Activated naive CD4-positive, alpha-beta T cell treated with anti-CD3 and anti-CD28 coated beads, Interleukin-2, amount 10 ng/mL, durations not matched to agents 7 days and 5 days (primary cell): ENCODE data around the gene CDHR2.

Experiments used
- CTCF ChIA-PET: fragments of 350-600 bp; sonication (Branson Sonifier 250); formaldehyde crosslinking; loops from one replicate; lab custom pipeline; 2021; ENCODE audit warnings: antibody characterized with exemption; lab: Charles Lee
- DNase-seq: peaks from one replicate; pipeline ENCODE4 v3.0.0-alpha.2; 2020
- H3K27ac Mint-ChIP-seq: one replicate; pipeline ENCODE4 v1.8.0; 2021; ENCODE audit warnings: mild to moderate bottlenecking, moderate library complexity, mixed read lengths
- H3K27me3 Mint-ChIP-seq: one replicate; pipeline ENCODE4 v1.8.0; 2021; ENCODE audit warnings: mild to moderate bottlenecking, mixed read lengths
- H3K36me3 Mint-ChIP-seq: one replicate; pipeline ENCODE4 v1.8.0; 2021; ENCODE audit warnings: mixed read lengths
- H3K4me1 Mint-ChIP-seq: one replicate; pipeline ENCODE4 v1.8.0; 2021; ENCODE audit warnings: mixed read lengths
- H3K4me3 Mint-ChIP-seq: one replicate; pipeline ENCODE4 v1.8.0; 2021; ENCODE audit warnings: mild to moderate bottlenecking, moderate library complexity, mixed read lengths
- H3K9me3 Mint-ChIP-seq: one replicate; pipeline ENCODE4 v1.8.0; 2021; ENCODE audit warnings: mixed read lengths

CDHR2 gene

DNA sequence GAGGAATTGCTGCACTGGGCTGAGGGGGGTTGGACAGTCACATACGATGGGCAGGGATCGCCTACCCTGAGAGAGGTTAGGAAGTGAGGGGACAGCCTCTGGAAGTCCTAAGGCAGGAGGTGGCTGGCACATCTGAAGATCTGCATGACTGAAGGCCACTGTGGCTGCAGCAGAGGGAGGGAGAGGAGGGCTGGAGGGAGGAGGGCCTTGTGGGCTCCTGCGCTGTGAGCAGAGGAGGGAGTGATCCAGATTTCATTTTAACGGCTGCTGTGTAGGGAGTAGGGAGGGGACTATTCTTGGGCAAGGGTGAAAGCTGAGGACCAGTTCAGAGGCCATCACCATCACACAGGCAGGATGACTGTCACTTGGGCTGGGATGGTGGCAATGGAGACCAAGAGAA, 88.4 kb downstream of the CDHR2 start:
- CTCF ChIA-PET = no interaction called here
- no peak for DNase-seq
- H3K36me3 Mint-ChIP-seq = no peaks in the 10 kb centered on the region
- H3K27ac Mint-ChIP-seq = no peak overlapping the region
- H3K27me3 Mint-ChIP-seq = peaks cover 61% of the 10 kb centered on the region
- no peaks in the 10 kb centered on the region for H3K9me3 Mint-ChIP-seq
- no peak overlapping the region for H3K4me3 Mint-ChIP-seq
- peaks cover 6% of the 10 kb centered on the region for H3K4me1 Mint-ChIP-seq

- Mint-ChIP-seq H3K4me3 (no peak overlapping the region), H3K4me1 (peaks cover 6% of the 10 kb centered on the region), H3K27ac (no peak overlapping the region), H3K36me3 (no peaks in the 10 kb centered on the region), H3K27me3 (peaks cover 56% of the 10 kb centered on the region), H3K9me3 (no peaks in the 10 kb centered on the region)
- DNase-seq = no peak
- CTCF ChIA-PET = no interaction called here
Observed at GRCh38 chr5:176638437-176638836, 89.3 kb downstream of the CDHR2 start.

GRCh38 chr5:176639208-176639607, 90.1 kb downstream of the CDHR2 start:
- peaks cover 55% of the 10 kb centered on the region for H3K27me3 Mint-ChIP-seq
- DNase-seq = no peak
- CTCF ChIA-PET = no interaction called here
- no peaks in the 10 kb centered on the region for H3K36me3 Mint-ChIP-seq
- H3K4me1 Mint-ChIP-seq = peaks cover under 1% of the 10 kb centered on the region
- H3K9me3 Mint-ChIP-seq = no peaks in the 10 kb centered on the region
- H3K27ac Mint-ChIP-seq = no peak overlapping the region
- no peak overlapping the region for H3K4me3 Mint-ChIP-seq

- H3K4me3 Mint-ChIP-seq = no peak overlapping the region
- no peak overlapping the region for H3K27ac Mint-ChIP-seq
- H3K4me1 Mint-ChIP-seq = peaks cover under 1% of the 10 kb centered on the region
- DNase-seq = no peak
- CTCF ChIA-PET = no interaction called here
- H3K36me3 Mint-ChIP-seq = no peaks in the 10 kb centered on the region
- H3K9me3 Mint-ChIP-seq = no peaks in the 10 kb centered on the region
- H3K27me3 Mint-ChIP-seq = peaks cover 48% of the 10 kb centered on the region
Observed at GRCh38 chr5:176639981-176640380, 90.8 kb downstream of the CDHR2 start.

DNA sequence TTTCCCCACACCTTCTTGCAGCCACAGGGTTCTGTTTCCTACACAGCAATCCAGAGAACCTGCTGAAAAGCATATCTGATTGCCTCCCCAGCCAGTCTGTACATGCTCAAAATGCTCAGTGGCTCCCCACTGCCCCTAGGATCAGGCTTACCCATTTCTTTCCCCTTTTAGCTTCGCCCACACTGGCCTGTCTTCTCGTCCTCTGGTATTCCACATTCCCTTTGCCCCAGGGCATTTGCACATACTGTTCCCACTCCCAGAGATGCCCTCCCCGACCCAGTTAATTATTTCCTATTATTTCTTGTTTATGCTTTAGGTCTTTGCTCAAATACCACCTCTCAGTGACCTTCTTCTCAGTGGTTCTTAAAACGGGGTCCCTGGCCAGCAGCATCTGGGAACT, 91.5 kb downstream of the CDHR2 start:
- CTCF ChIA-PET = no interaction called here
- Mint-ChIP-seq H3K27ac (no peak overlapping the region), H3K9me3 (no peaks in the 10 kb centered on the region), H3K4me3 (no peak overlapping the region), H3K27me3 (peaks cover 42% of the 10 kb centered on the region), H3K4me1 (peaks cover 3% of the 10 kb centered on the region), H3K36me3 (no peaks in the 10 kb centered on the region)
- no peak for DNase-seq

- DNase-seq = no peak
- no peak overlapping the region for H3K27ac Mint-ChIP-seq
- no peaks in the 10 kb centered on the region for H3K9me3 Mint-ChIP-seq
- CTCF ChIA-PET = no interaction called here
- peaks cover 18% of the 10 kb centered on the region for H3K4me1 Mint-ChIP-seq
- H3K36me3 Mint-ChIP-seq = no peaks in the 10 kb centered on the region
- H3K27me3 Mint-ChIP-seq = peaks cover 19% of the 10 kb centered on the region
- H3K4me3 Mint-ChIP-seq = no peak overlapping the region
Observed at GRCh38 chr5:176642675-176643490, 93.7 kb downstream of the CDHR2 start.

DNA sequence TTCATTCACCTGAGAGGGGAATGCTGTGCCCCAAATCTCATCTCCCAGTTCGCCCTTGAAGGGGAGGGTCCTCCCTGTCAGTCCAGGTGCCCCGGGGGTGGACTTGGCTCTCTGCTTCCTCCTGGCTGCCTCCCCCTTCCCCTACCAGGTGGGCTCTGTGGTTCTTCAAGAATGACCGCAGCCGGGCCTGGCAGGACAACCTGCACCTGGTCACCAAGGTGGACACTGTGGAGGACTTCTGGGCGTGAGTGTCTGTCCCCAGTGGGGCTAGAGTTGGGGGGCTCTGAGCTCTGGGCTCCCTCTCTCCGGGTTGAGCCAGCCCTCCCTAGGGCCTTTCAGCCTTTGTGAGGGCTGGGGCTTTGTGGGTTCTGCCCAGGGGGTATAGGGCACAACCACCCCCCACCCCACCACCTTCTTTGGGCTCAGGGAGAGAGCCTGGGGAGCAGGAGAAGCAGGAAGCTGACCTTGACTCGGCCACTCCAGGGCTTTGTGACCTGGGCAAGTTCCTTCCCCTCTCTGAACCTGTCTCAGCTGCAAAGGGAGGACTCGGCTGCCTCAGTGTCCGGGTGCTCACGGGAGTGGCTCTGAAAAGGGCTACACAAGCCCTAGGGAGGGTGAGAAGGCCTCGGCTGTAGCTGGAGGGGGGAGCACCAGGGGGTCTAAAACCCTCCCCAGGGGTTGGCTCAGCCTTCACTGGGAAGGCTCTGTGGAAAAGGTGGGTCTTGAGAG, 94.5 kb downstream of the CDHR2 start:
- H3K27me3 Mint-ChIP-seq = peaks cover 18% of the 10 kb centered on the region
- no peak overlapping the region for H3K27ac Mint-ChIP-seq
- peaks cover under 1% of the 10 kb centered on the region for H3K36me3 Mint-ChIP-seq
- CTCF ChIA-PET = no interaction called here
- no peak for DNase-seq
- H3K4me3 Mint-ChIP-seq = no peak overlapping the region
- no peaks in the 10 kb centered on the region for H3K9me3 Mint-ChIP-seq
- peaks cover 24% of the 10 kb centered on the region for H3K4me1 Mint-ChIP-seq

GRCh38 chr5:176644294-176644693, 95.2 kb downstream of the CDHR2 start:
- H3K4me3 Mint-ChIP-seq = no peak overlapping the region
- CTCF ChIA-PET = no interaction called here
- peaks cover 6% of the 10 kb centered on the region for H3K36me3 Mint-ChIP-seq
- no peaks in the 10 kb centered on the region for H3K9me3 Mint-ChIP-seq
- no peak overlapping the region for H3K27ac Mint-ChIP-seq
- peaks cover 30% of the 10 kb centered on the region for H3K4me1 Mint-ChIP-seq
- no peak for DNase-seq
- peaks cover 18% of the 10 kb centered on the region for H3K27me3 Mint-ChIP-seq

DNA sequence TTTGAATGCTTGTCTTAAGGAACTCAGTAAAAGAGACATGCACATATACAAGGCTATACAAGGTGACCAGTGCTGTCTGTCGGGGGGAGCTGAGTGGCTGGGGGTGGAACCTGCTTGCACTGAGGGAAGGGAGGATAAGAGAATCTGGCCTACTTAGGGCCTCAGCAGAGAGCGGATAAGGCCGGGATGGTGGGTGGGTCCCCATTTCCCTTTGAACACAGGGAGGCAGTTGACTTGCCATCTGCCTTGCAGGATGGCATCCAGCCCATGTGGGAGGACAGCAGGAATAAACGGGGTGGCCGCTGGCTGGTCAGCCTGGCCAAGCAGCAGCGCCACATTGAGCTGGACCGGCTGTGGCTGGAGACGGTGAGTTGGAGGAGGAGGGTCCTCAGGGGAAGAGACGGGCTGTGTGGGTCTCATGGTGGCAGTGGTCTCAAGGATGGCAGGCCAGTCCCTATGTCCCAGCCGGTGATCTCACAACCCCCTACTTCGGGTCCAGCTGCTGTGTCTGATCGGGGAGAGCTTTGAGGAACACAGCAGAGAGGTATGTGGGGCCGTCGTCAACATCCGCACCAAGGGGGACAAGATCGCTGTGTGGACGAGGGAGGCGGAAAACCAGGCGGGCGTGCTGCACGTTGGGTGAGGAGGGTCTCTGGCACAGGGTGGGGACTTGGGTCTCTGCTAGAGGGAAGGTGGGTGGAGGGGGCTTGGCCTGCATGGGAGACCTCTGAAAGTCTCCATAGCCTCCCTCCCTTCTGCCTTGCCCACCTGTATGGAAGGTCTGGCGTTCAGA, 95.9 kb downstream of the CDHR2 start:
- no peak for DNase-seq
- Mint-ChIP-seq H3K27me3 (peaks cover 11% of the 10 kb centered on the region), H3K9me3 (no peaks in the 10 kb centered on the region), H3K27ac (no peak overlapping the region), H3K4me3 (no peak overlapping the region), H3K36me3 (peaks cover 6% of the 10 kb centered on the region), H3K4me1 (peaks cover 37% of the 10 kb centered on the region)
- CTCF ChIA-PET = no interaction called here
